CMK (cell line): ENCODE results near the gene GATC.

ENCODE experiments used
- DNase-seq: peaks from one replicate; pipeline ENCODE4 v3.0.0-alpha.2; 2010; ENCODE audit warnings: low read depth

The GATC gene

GRCh38 chr12:120498870-120499515 is 52.7 kb downstream of the GATC start:
- DNase-seq, result no peak

GRCh38 chr12:120500581-120500980 is 54.3 kb downstream of the GATC start:
- DNase-seq, result no peak

- DNase-seq, result no peak
Measured at GRCh38 chr12:120504587-120504986, 58.3 kb downstream of the GATC start.

- no peak for DNase-seq
Measured at GRCh38 chr12:120508537-120508936, 62.3 kb downstream of the GATC start.
